ENCODE data around the gene BRICD5.
A peak's percentile ranks its signal among the peaks of the same experiment; 100 is the strongest.
"Not testable (repeated sequence)": the region's sequence is repeated elsewhere in the genome, so short reads cannot be mapped to it uniquely, and the experiment has no call there.

The BRICD5 gene

GRCh38 chr16:2223221-2223941 lies 12.7 kb upstream of the BRICD5 start, which contains the start of gene E4F1:
E4F1 (plus strand) TSS chr16:2223591; CDS start chr16:2223614, 23 bp downstream.
- peak; percentile 100 for DNase-seq (ENCODE audit: low spot score)

DNA sequence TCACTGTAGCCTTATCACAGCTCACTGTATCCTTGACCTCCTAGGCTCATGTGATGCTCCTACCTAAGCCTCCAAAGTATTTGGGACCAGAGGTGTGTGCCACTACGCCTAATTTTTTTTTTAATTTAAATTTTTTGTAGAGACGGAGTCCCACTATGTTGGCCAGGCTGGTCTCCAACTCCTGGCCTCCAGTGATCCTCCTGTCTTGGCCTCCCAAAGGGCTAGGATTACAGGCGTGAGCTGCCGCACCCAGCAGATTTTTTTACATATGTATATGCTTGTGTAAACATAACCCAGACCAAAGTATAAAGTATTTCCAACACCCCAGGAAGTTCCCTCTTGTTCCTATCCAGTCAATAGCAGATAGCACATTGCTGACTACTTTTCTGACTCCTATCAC lies 5.7 kb upstream of the BRICD5 start:
- DNase-seq (ENCODE audit: low spot score): no peak

DNA sequence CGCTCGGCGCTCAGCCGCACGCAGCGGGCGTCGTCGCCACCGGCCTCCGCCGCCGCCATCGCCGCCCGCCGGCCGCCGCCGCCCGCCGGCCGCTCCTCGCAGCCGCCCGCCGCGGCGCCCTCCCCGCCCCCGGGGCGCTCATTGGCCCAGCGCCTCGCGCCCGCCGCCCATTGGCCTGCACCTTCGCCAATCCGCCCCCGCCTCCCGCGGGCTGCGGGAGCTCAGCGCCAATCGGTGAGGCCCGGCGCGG lies 4.0 kb upstream of the BRICD5 start, which contains the start of gene PGP:
PGP (minus strand) TSS at position 122 of the 250 bp plus-strand sequence; CDS start at position 59, 63 bp downstream.
- no peak for DNase-seq (ENCODE audit: low spot score)

DNA sequence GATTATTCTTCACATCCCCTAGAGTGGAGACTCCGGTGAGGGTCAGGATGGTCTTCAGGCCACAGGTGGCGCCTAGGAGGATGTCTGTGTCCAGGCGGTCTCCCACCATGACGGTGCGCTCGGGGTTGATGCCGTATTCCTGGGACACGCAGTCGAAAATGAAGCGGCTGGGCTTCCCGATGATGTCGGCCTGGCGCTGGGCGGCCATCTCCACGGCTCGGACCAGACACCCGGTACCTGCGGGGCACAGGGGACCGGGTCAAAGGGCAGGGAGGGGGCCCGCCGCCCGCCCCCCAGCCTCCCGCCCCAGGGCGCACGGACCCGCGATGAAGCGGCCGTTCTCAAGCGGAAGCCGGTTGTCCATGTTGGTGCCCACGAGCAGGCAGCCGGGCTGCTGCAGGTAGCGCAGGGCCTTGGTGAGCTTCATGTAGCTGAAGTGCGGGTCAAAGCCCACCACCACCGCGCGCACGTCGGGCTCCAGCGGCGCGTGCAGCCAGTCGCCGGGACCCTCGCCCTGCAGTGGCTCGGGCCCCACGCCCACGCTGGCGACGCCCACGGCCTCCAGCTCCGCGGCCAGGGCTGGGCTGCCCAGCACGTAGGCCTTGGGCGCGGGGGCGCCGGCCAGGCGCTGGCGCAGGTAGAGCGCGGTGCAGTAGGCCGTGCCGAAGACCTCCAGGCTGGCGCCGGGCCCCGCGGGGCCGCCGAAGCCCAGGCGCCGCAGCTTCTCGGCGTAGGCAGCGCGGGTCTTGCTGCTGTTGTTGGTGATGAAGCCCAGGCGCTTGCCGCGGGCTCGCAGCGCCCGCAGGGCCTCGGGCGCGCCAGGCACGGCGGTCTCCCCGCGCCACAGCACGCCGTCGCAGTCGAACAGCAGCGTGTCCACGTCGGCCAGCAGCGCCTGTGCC lies 3.4 kb upstream of the BRICD5 start:
- DNase-seq (ENCODE audit: low spot score): no peak

DNA sequence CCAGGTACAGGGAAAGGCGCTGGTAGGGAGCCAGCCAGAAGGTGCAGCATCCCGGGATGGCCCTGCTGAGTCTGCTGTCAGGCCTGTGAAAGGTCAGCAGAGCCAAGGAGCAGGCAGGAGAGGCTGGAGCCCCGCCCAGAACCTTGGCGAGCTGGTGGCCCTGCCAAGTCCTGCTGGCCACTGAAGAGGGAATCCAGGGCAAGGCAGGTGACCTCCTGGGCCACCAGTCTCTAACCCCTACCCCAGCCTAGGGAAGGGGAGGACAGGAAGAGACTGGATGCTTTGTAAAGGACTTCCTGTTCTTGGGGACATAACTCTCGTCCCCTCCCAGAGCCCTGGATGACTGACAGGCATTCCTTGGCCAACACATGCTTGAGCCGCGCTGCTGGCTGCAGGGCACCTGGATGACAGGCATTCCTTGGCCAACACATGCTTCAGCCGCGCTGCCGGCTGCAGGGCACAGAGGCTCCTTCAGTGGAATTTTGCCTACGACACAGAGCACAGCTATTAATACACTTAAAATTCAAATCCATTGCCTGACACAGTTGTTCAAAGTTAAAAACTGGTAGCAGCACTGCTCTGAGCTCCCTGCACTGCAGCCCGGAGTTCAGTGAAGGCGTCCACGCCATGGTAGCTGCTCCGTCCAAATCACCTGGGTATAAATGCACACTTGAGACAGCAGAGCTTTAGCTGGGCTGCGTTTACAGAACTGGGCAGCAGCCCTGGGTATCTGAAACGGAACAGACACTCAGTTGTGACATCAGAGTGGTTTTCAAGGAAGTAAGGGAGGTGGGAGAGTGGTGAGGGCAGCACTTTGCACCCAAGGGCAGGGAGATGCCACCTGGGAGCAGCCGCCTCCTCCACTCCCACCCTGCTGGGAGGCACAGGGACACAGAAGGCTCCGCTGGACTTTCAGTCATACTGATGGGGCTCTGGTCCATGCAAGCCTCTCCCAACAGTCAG lies 2.0 kb upstream of the BRICD5 start:
- no peak for DNase-seq (ENCODE audit: low spot score)

DNA sequence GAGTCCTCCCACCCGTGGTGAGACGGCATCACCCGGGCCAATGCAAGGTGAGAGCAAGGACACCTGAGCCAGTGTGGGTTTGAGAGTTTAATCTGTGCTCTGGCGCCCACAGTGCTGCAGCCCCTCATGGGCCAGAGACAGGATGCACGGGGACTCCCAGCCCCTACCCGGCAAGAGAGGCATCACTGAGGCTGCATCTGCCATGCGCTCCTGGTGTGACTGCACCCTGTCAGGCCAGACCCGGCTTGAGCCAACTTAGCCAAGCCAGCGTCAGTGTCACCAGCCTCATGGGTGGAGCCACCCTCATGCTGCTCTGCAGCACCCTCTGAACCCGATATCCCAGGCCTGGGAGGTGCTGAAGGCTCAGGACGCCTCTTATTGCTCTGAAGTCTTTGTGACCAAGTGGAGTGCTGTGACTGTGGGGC lies 1.3 kb upstream of the BRICD5 start:
- no peak for DNase-seq (ENCODE audit: low spot score)

DNA sequence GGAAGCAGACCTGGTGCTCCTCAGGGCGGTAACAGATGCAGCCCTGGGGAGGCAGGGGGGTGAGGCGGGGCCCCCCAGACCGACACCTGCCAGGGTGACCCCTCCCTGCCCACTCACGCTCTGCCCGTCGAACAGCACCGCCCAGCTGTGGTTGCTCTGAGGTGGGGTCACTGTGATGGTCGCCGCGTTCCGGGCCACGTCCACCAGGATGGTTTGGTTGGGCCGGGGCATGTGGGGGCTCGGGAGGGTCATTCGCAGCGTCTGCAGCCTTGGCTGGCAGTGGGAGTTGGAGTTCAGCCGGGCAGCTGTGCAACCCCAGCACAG lies 692 bp downstream of the BRICD5 start:
- DNase-seq (ENCODE audit: low spot score): no peak

GRCh38 chr16:2209258-2210008 lies 1.2 kb downstream of the BRICD5 start:
- no peak for DNase-seq (ENCODE audit: low spot score)

GRCh38 chr16:2208772-2209171 lies 1.9 kb downstream of the BRICD5 start:
- no peak for DNase-seq (ENCODE audit: low spot score)

DNA sequence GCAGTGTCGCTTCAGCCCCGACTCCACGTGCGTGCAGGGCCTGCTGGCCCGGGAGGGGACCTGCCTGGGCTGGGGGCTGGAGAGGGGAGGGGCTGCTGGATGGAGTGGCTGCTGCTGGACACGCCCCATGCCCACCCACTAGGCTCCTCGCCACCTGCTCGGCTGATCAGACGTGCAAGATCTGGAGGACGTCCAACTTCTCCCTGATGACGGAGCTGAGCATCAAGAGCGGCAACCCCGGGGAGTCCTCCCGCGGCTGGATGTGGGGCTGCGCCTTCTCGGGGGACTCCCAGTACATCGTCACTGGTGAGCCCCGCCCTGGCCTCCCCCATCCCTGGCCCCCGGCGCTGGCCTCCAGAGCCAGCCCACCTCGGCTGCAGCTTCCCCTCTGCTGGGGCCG lies 2.4 kb downstream of the BRICD5 start:
- no peak for DNase-seq (ENCODE audit: low spot score)

GRCh38 chr16:2207872-2208271 lies 2.8 kb downstream of the BRICD5 start:
- DNase-seq (ENCODE audit: low spot score): no peak

DNA sequence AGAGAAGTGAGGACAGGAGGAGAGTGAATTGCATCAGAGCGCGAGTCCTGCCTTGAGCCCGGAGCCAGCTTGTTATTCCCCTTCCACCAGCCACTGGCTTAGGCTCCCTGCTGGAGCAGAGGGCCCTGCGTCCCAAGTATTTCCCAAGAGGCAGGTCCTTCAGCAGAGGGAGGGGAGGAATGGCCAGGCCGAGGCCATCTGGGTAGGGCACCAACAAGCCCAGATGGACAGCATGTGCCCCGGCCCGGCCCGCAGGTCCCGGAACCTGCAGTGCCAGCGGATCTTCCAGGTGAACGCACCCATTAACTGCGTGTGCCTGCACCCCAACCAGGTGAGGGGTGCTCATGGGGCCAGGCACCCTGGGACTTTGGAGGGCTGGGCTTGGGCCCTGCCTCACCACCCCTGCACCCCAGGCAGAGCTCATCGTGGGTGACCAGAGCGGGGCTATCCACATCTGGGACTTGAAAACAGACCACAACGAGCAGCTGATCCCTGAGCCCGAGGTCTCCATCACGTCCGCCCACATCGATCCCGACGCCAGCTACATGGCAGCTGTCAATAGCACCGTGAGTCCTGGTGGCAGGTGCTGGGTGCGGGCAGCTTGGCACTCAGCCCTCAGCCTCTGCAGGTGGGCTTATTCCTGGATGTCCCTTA lies 3.8 kb downstream of the BRICD5 start:
- DNase-seq (ENCODE audit: low spot score): no peak

DNA sequence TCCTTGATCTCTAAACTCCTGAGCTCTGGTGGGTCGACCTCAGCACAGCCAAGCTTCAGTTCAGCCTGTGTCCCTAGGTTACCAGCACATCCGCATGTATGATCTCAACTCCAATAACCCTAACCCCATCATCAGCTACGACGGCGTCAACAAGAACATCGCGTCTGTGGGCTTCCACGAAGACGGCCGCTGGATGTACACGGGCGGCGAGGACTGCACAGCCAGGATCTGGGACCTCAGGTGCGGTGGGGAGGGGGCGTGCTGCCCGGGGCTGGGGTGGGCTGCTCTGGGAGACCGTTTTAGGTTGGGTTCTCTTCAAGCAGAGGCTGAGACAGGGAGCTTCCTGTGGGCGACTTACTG lies 4.3 kb downstream of the BRICD5 start:
- DNase-seq (ENCODE audit: low spot score): no peak

DNA sequence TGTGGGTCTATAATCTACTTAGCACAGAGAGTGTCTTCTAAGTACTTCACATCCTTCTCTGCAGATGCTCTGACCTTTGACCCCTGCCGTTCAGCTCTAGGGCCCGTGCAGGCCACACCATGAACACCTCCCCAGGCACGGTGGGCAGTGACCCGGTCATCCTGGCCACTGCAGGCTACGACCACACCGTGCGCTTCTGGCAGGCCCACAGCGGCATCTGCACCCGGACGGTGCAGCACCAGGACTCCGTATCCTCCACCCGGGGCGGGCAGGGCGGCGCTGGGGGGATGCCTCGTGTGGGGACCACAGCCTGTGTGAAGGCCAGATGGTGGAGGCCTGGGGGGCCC lies 4.7 kb downstream of the BRICD5 start:
- no peak for DNase-seq (ENCODE audit: low spot score)

GRCh38 chr16:2205104-2205966 lies 5.3 kb downstream of the BRICD5 start, which contains the start of gene MLST8:
MLST8 (plus strand) TSS chr16:2205454; CDS start chr16:2206086, 632 bp downstream.
- DNase-seq (ENCODE audit: low spot score): peak; percentile 86

DNA sequence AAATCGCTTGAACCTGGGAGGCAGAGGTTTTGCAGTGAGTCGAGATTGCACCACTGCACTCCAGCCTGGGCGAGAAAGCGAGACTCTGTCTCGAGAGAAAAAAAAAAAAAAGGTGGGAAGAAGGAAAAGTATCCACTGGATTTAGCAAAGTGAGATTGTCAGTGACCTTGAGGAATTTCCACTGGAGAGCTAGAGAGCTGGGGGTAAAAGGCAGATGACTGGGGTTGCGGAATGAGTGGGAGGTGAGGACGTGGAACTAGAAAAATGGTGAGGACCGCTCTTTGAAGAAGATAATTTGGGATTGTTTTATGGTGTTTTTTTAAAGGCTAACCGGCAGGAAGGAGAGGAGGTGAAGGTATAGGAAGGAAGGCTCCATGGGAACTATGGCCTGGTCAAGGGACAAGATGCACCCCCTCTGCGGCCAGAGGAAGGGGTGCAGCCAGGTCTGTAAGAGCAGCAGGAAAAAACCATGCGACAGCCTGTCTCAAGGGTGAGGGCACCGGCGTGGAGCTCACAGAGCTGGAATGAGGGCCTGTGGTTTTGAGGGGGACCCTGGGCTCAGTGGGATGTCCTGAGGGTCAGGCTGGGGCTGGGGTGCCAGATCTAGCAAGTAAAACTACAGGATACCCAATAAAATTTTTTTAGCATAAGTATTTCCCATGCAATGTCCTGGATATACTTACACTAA lies 6.1 kb downstream of the BRICD5 start:
- DNase-seq (ENCODE audit: low spot score): no peak

DNA sequence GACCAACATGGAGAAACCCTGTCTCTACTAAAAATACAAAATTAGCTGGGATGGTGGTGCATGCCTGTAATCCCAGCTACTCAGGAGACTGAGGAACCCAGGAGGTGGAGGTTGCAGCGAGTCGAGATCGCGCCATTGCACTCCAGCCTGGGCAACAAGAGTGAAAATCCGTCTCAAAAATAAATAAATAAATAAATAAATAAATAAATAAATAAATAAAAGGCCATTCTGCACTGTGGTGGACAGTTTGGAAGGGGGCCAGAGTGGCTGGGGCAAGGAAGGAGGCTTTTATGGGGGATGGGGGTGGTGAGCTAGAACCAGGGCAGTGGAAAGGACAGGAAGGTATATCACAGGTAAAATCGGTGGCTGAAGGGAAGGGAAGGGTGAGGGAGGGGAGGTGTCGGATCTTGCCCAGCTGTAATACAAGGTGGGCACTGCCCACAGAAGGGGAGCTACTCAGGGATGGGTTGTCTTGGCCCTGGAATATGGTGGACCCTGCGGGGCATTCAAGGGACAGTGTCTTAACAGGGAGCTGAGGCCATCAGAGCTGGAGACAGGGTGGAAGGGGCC lies 7.5 kb downstream of the BRICD5 start:
- not testable (repeated sequence) for DNase-seq (ENCODE audit: low spot score)

DNA sequence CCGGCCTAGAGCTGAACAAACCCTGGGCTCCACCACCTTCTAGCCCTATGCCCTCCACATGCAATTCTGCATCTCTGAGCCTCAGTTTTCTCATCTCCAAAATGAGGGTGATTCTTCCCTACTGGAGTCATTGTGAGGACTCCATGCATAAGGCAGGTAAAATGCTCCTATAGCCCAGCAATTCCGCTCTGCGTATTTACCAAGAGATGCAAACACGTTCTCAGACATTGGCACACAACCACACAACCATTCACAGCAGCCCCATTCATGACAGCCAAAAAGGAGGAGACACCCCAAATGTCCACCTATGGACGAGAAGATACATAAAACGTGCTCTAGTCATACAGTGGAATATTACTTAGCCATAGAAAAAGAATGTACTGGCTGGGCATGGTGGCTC lies 10.3 kb downstream of the BRICD5 start:
- DNase-seq (ENCODE audit: low spot score): no peak

- DNase-seq (ENCODE audit: low spot score): no peak
Observed at GRCh38 chr16:2199621-2200139, 11.0 kb downstream of the BRICD5 start.

Data from LoVo (cell line).